ENCODE data around the gene OTOP2.
A peak's percentile ranks its signal among the peaks of the same experiment; 100 is the strongest.

The OTOP2 gene, protein sequence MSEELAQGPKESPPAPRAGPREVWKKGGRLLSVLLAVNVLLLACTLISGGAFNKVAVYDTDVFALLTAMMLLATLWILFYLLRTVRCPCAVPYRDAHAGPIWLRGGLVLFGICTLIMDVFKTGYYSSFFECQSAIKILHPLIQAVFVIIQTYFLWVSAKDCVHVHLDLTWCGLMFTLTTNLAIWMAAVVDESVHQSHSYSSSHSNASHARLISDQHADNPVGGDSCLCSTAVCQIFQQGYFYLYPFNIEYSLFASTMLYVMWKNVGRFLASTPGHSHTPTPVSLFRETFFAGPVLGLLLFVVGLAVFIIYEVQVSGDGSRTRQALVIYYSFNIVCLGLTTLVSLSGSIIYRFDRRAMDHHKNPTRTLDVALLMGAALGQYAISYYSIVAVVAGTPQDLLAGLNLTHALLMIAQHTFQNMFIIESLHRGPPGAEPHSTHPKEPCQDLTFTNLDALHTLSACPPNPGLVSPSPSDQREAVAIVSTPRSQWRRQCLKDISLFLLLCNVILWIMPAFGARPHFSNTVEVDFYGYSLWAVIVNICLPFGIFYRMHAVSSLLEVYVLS

DNA sequence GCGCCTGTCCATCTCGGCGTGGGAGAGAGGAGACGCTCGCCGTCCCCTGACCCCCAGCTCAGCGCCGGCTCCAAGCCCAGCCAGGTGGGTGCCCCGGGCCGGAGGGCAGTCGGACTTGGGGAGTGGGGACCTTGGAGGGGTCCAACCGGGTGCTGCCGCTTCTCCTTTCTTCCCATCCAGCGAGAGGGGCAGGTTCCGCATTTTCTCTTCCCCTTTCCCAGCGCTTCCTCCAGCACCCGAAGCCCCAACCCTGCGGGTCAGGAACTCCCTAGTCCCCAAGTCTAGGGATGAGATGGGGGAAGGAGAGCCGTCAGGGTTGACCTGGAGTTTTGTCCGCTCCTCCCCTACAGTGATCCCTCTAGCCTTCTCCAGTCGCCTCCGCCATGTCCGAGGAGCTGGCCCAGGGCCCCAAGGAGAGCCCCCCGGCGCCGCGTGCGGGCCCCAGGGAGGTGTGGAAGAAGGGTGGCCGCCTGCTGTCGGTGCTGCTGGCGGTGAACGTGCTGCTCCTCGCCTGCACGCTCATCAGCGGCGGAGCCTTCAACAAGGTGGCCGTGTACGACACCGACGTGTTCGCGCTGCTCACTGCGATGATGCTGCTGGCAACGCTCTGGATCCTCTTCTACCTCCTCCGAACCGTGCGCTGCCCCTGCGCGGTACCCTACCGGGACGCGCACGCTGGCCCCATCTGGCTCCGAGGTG is at the start of gene OTOP2:
TSS of gene OTOP2 (plus strand) at position 24 of the 699 bp plus-strand sequence. CDS start at position 384, 360 bp downstream.
- peak; percentile 17 for DNase-seq

DNA sequence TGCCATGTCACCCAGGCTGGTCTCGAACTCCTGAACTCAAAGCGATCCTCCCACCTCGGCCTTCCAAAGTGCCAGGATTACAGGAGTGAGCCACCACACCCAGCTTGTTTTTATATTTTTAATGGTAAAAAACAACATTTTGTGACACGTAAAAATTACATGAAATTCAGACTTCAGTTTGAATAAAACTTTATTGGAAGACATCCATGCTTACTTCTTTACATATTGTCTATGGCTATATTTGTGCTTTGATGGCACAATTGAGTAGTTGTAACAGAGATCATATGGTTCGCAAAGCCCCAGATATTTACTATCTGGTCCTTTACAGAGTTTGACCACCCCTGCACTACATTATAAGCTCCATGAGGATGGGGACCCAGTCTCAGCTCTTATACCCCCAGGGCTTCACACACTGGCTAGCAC is 49.4 kb upstream of the OTOP2 start:
- no peak for DNase-seq
- ATAC-seq, result no peak

More for the DNA sequence above, at the start of gene OTOP2:
- no peak for ATAC-seq

DNA sequence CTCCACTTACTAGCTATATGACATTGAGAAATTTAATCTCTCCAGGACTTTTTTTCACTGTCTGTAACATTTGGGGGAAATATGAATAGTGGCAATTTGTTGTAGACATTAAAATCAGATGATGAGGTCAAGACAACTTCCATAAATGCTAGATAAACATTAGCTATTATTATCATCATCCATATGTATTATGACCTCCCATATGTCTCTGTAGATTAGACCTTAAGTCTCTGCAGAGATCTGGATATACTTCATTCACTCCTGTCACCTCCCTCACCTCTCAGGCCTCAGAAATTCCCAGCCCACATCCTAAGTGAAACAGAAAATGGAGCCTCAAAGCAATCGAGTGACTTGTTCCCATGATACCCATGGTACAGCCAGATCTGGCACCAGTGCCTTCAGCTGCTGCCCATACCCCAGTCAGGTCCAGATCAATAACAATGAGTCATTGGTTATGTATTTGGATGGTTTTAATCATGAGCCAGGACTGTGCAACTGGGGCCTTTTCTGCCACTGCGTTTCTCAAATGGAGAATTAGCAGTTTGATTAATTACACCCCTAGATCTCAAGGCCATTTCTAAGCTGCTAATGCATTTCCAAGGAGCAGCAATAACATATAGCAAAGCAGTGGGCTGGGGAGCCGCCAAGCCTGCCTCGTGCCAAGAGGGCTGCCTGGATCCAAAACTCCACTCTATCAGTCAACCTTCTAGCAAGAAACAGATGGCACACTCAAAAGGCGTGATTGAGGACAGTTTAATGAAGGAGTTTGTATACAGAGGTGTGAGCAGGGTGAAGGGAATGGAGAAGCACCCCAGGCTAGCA is 48.7 kb upstream of the OTOP2 start:
- no peak for ATAC-seq
- DNase-seq, result no peak

DNA sequence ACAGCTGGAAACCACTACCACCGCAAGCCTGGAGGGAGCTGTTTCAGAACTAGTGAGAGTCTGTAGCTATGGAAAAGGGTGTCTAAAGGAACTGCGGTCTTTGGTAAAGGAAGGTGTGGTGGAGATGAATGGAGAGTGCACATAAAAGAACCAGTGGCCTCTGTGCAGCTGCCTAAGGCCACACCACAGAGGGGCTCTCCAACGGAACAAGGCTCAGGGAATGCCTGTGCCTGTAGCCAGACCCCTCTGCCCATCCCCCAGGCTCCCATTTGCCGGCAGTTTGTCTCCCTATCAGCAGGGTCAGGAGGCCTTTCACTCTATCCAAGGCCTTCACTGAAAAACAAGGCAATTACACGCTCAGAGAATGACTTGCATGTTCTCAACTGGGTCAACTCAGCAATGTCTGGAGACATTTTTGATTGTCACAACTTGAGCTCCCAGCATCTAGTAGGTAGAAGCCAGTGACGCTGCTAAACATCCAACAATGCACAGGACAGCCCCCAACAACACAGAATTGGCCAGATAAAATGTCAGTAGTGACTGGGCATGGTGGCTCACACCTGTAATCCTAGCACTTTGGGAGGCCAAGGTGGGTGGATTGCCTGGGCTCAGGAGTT is 48.0 kb upstream of the OTOP2 start:
- ATAC-seq, result no peak
- DNase-seq, result no peak

DNA sequence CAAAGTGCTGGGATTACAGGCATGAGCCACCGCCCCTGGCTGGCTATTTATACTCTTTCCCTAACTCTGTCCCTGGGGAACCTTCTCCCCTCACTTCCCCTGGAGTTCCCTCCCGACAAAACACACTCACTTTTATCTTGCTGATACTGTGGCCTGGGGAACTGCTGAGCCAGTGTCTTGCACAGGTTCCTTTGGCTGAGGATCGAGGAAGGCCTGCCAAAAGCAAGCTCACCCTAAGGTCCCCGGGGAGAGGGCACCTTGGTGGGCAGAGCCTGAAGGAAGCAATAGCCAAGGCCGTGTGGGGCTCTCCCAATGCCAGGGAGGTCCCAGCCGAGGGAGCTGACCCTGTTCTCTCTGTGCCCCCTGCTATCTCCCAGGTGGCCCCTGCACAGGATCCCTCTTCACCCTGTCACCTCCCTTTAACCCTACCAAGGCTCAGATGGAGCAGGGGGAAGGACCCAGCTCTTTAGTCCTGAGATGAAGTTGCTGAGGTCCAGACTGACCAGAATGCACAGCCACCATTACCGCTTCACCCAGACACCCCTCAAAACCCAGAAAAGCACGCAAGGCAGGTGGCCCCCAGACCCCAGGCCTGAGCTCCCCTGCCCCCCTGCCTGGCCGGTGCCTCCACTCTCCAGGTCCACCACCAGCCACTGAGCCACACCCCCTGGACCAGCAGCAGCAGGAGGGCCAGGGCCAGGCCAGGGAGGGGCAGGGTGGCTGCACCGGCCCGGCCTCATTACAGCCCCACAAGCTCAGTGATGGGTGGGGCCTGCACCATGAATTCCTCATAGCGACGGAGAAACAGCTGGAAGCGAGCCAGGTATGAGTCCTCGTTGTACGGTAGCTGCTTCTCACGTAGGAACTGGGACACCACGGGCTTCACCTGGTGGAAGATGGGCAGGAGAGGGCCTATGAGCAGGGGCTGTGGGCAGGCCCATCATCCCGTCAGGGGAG is 46.2 kb upstream of the OTOP2 start:
- DNase-seq, result no peak
- ATAC-seq, result no peak

DNA sequence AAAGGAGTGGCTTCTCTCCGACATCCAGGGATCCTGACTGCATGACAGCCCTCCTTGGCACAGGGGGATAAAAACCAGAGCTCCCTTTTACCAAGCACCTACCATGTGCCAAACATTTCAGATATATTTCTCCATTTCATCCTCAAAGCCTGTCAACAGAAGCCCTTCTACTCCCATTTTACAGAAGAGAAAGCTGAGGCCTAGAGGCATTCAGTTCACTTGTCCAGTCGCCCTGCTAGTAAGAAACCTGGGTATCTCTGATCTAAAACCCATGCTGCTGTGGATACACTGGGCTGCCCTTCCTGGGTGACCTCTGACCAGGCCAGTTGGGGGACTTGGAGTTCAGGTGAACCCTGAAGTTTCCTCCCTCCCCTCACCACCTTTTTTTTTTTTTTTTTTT is 45.4 kb upstream of the OTOP2 start:
- DNase-seq (no peak), ATAC-seq (no peak)

DNA sequence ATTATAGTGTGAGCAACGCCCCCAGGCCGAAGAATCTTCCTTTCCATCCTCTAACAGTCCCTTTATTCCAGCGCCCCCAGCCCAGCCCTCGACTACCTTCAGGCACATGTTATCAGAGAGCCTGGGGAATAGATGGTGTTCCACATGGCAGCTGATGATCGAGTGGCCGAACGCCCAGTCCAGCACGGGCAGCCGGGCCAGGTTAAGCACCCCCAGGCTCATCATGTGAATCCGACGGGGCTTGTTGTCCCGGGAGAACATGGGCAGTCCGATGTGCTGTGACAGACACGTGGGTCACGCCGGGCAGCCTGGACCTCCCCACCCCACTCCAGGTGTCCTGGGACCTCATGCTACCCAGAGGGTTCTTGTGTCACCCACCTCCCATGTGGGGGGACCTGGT is 44.8 kb upstream of the OTOP2 start:
- no peak for DNase-seq
- no peak for ATAC-seq

DNA sequence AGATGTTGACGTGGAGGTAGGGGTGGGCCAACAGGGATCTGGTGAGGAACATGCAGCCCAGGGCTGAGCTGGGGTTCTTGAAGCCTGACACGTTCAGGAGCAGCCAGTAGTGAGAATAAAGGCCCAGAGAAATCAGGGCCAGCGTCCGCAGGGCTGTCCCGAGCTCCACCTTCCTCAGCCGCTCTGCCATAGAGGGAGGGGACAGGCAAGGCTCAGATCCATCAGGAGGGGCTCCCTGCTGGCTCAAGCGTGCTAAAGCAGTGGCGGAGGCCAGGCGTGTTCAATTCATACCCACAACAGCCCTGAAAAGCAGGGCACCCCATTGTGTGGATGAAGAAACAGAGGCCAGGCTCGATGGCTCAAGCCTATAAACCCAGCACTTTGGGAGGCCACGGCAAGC is 43.0 kb upstream of the OTOP2 start:
- DNase-seq, result no peak
- ATAC-seq, result no peak

DNA sequence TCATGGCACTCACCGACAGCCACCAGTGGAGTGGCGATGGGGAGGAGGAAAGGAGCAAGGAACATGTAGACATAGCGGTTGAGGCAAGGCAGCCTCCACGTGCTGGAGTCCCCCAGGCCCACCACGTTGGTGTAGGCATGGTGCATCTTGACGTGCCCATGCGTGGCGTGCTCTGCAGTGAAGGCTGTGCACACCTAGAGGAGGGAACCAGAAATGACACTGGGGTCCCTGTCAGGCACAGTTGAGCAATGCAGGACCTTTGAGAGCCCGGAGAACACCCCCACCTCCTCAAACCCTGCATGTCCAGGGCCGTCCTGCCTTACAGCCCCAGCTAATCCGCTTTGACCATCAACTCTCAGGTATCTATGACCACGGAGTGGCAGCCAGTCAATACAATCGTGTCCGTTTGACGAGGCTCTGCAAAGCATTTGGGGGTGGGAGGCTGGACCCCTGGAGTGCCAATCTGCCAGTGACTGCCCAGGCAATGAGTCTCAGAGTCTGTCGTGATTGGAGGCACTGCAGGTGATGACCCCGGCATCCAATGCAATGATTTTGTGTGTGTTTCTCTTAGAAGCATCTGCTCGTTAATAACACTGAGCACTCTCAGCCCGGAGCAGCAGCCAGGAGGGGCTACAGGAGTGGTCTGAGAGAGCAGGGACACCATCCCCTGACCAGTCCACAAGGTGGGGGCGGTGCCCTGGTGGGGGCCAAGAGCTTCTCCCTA is 41.4 kb upstream of the OTOP2 start:
- ATAC-seq, result no peak

DNA sequence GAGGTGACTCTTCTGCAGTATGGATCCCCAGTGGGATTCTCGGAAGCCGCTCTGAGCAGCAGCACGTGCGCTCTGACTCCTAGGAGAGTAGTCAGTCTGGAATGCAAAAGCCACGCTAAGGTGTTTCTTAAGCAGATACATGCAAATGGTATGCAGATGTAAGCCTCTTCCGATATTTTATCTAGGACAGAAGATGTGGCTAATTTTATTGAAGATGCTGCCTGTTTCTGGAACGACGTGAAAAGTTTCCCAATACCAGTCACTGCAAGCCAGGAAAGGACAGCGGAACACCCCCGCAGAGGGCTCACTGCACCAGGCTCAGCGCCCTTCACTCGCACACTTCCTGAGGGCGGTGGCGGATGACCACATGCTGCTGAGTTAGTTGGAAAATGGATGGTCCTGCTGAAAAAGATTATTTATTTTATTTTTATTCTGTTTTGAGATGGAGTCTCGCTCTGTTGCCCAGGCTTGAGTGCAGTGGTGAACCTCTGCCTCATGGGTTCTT is 40.8 kb upstream of the OTOP2 start:
- DNase-seq, result no peak

More for the DNA sequence above, 41.4 kb upstream of the OTOP2 start:
- no peak for DNase-seq

DNA sequence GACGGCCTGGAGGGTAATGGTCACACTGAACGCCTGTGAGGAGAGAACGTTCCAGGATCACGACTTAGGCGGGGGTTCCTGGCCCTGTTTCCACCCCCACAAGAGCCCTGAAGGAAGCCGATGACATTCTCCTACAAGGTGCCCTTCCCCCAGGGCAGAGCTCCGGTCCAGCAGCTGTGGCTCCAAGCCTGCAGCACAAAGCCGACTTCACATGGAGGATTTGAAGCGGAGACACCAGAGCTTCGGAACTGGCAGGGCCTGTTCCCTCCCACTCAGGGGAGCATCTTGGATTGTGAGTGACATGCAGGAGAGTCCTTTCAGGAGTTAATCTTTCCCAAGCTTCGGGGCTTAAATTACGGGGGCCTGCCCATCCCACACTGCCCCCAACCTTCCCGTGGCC is 35.6 kb upstream of the OTOP2 start:
- no peak for ATAC-seq
- no peak for DNase-seq

More for the DNA sequence above, 40.8 kb upstream of the OTOP2 start:
- ATAC-seq, result no peak

DNA sequence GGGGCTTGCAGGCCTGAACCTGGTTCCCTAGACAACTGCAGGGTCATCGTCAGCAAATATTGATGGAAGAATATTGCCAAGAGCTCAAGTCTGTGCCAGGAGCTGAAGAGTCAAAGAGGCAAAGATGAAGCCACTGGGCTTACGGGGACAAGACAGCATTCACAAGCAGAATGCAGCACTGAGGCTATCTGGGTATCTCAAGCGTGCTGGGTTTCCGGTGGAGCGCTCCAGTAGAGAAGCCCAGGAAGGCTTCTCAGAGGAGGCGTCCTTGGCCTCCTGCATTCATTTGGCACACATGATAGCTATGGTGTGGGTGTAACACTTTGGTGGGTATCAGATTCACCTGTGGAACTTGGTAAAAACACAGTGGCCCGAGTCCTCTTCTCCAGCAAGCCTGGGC is 33.5 kb upstream of the OTOP2 start:
- no peak for DNase-seq
- ATAC-seq, result no peak

DNA sequence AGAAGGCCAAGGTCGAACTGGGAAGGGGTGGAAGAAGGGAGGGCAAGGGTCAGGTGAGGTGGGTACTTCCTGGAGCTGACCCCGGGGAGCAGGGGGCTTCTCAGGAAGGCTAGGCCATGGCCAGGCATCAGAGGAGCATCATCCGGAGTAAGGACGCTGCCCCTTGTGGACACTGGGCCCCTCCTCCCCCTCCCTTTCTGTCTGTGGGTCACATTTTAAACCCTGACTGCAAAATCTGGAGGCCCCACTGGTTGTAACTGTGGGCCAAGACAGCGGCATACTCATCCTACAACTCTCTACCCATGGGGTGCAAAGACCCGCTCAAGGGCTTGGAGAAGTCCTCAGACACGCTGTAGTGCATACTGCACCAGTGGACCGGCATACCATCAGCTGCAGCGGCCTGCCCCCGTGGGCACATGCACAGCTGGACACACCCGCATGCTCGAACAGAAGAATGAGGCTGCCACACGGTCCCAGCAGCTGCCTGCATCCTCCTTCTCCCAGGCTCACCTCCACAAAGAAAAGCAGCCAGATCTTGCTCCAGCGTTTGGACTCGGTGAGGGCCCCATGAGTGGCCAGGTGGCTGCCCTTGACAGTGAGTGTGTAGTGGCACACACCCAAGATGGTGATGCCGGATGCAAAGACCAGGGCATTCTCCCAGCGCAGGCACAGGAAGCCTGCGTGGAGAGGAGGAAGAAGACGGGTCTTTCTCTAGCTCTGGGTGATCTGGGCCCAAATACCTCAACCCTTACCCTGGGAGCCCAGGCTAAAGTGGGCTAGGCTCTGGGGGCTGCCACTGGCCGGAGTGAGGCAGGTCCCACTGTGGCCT is 31.8 kb upstream of the OTOP2 start:
- no peak for DNase-seq
- ATAC-seq, result peak; percentile 6

DNA sequence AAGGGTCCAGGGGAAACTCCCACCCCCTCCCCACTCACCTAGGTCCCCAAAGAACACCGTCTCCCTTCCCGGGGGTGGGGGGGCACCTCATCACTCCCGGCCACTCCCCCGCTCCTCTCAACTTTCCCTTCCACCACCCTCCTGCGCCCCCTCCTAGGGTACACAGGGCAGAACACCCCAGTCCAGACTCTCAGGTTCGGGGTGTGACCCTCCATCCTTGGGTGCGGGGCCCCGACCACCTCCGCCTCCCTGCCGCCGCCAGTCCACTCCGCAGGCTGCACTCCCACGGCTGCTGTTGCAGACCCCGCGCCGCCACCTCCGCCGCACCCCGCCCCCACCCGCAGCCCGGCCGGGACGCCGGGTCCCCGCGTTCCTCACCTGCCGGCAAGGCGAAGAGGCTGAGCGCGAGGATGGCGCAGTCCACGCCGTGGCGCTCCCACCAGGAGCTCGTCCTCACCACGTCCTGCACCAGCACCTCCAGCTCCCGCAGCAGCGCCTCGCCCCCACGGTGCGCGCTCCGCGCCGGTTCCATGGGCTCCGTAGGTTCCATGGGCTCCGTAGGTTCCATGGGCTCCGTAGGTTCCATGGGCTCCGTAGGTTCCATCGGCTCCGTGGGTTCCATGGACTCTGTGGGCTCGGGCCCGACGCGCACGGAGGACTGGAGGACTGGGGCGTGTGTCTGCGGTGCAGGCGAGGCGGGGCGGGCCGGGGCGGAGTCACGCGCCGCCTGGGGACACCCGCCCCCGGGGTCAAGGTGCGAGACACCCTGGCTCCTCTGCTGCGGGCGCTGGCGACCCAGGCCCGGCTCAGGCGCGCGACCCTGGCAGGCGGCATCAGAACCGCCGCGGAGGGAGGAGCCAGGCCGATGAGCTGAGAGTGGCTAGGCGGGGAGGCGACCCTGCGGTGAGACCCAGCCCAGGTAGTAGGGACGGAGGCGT is 30.8 kb upstream of the OTOP2 start, which contains the start of gene FADS6:
TSS of gene FADS6 (minus strand) at position 660 of the 938 bp plus-strand sequence. CDS start at position 622, 38 bp downstream.
- ATAC-seq (no peak), DNase-seq (no peak)

DNA sequence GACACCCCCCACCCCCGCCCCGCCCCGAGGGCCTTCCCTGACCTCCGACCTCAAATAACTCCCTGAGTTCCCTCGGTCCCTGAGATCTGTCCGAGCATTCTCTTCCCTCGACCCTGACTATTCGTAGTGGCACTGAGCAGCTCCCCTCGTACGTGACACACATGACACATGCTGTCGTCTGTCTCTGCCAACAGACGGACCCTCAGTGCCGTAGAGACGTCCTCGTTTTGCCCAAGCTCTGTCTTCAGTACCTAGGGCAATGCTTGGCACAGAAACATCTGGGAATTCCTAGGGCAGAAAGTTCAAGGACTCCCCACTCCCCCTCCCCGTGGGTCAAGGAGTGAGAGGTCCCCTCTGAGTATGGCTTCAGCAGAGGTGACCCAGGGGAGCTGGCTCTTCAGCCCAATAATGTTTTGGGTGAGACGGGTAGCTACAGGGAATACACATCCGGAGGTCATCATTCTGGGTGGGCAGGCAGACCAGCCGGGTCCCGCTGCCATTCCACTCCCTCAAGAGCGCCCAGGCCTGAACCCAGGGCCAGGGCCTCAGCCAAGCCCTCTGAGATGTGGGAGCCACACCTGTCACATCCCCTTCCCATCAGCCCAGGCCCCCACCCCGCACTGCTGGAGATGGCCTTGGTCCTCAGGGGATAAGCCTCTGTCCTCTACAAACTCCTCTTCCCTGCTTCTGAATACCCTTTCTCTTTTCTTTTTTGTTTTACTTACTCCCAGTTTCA is 30.0 kb upstream of the OTOP2 start:
- ATAC-seq (no peak), DNase-seq (no peak)

DNA sequence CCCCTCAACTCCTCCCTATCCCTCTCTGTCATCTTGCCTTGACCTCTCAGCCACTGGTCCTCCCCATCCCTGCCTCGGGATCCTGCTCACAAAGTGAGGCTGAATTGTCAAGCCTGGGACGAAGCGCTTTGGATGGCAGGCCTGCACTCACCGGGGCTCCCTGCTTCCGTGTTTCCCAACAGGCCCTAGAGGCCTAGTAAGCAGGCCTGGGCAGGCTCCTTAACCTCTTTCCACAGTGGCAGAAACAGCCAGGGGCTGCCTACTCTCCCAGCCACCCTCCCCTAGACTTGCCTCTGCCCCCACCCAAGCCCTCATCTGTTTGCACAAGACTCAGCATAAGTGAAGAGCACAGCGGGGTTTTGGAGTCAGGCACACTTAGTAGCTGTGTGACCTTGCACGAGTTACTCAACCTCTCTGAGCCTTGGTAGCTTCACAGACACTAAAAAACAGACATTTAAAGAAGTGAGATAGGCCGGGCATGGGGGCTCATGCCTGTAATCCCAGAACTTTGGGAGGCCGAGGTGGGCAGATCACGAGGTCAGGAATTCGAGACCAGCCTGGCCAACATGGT is 25.6 kb upstream of the OTOP2 start:
- no peak for DNase-seq

DNA sequence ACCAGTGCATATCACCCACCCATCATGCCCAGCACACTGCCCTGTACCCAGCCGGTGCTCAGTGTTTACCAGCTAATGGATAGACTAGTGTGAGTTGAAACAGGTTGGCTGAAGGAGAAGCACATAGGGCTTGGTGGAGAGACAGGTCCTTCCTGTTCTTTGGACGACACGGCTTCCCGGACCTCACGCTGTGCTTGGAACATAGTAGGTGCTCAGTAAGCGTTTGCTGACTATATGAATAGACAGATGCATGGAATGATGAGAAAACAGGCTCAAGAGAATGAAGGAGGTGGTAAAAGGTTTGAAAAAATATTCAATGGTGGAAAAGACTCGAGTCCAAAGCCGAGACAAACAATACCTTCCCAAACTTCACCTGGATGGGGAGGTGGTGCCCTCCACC is 23.9 kb upstream of the OTOP2 start:
- no peak for ATAC-seq

More for the DNA sequence above, 25.6 kb upstream of the OTOP2 start:
- no peak for ATAC-seq

More for the DNA sequence above, 23.9 kb upstream of the OTOP2 start:
- no peak for DNase-seq

Measured in stimulated activated naive CD8-positive, alpha-beta T cell treated with anti-CD3 and anti-CD28 coated beads, Interleukin-15, Interleukin-2, amounts not matched to agents 100 U/mL and 50 U/mL, for 24 hours (primary cell).